CD14-positive monocyte (primary cell): ENCODE measurements around the gene KRTAP10-6. TPM values are rescaled to one million over a fixed set of nuclear protein-coding genes. Genes with fewer than 3 reads are reported as not detected.
"Not testable (repeated sequence)": the region's sequence is repeated elsewhere in the genome, so short reads cannot be mapped to it uniquely, and the experiment has no call there.

Experiments
- DNase-seq, 3 donors: peaks; one replicate each; pipeline ENCODE4 v3.0.0-alpha.2; 2011 to 2022
- H2AFZ ChIP-seq: 2 replicates; pipeline ENCODE4 v1.6.0; 2012; ENCODE audit warnings: mild to moderate bottlenecking, low read depth, low read length, inconsistent platforms; ENCODE audit not compliant: insufficient read depth, poor library complexity, severe bottlenecking
- H3K27ac ChIP-seq, 2 donors: 1 replicate in 1 of 2; 2 replicates in 1 of 2; pipeline ENCODE4 v1.5.1; 2012 to 2013; ENCODE audit warnings: low read length in 2 of 2, control low read depth in 1 of 2, inconsistent platforms in 1 of 2, low read depth in 1 of 2, mild to moderate bottlenecking in 1 of 2
- H3K27me3 ChIP-seq, 2 donors: one replicate each; pipeline versions ENCODE4 v1.6.0 to v1.6.1; 2011 to 2013; ENCODE audit warnings: low read length in 2 of 2; ENCODE audit not compliant: control insufficient read depth in 2 of 2, insufficient read depth in 2 of 2
- H3K36me3 ChIP-seq, 2 donors: replicated peaks in 1 of 2; 1 replicate in 1 of 2; 2 replicates in 1 of 2; pipeline versions ENCODE4 v1.5.1 to v1.6.1; 2012 to 2013; ENCODE audit warnings: low read length in 2 of 2, control low read depth in 1 of 2, inconsistent platforms in 1 of 2, mild to moderate bottlenecking in 1 of 2; ENCODE audit not compliant: insufficient read depth in 2 of 2, control insufficient read depth in 1 of 2
- H3K4me1 ChIP-seq, 2 donors: 1 replicate in 1 of 2; 2 replicates in 1 of 2; pipeline versions ENCODE4 v1.5.1 to v1.6.1; 2012 to 2013; ENCODE audit warnings: low read length in 2 of 2, control low read depth in 1 of 2, inconsistent platforms in 1 of 2, mild to moderate bottlenecking in 1 of 2, moderate library complexity in 1 of 2; ENCODE audit not compliant: insufficient read depth in 2 of 2, control insufficient read depth in 1 of 2
- H3K4me2 ChIP-seq: replicated peaks from 2 replicates; pipeline ENCODE3; 2012; ENCODE audit warnings: low read length, moderate library complexity, mild to moderate bottlenecking; ENCODE audit not compliant: poor library complexity, severe bottlenecking; ENCODE audit errors: extremely low read depth
- H3K4me3 ChIP-seq, 3 experiments: fragments of 200-600 bp in 1 of 3; sonication (generic) in 1 of 3; replicated peaks in 1 of 3; 1 replicate in 2 of 3; 2 replicates in 1 of 3; pipeline ENCODE4 v1.5.1; 2011 to 2013; ENCODE audit warnings: low read length in 3 of 3, mild to moderate bottlenecking in 3 of 3, control low read depth in 2 of 3, low read depth in 2 of 3, inconsistent platforms in 1 of 3, moderate library complexity in 1 of 3
- H3K79me2 ChIP-seq: 2 replicates; pipeline ENCODE4 v1.6.0; 2012; ENCODE audit warnings: mild to moderate bottlenecking, control low read depth, inconsistent platforms, low read length, moderate library complexity; ENCODE audit not compliant: insufficient read depth
- H3K9ac ChIP-seq: 2 replicates; pipeline ENCODE4 v1.6.0; 2017; ENCODE audit warnings: low read length, mild to moderate bottlenecking; ENCODE audit not compliant: insufficient read depth, poor library complexity, severe bottlenecking
- H3K9me3 ChIP-seq, 2 donors: replicated peaks in 1 of 2; 1 replicate in 1 of 2; 2 replicates in 1 of 2; pipeline versions ENCODE4 v1.5.1 to v1.6.1; 2012 to 2013; ENCODE audit warnings: low read length in 2 of 2, control low read depth in 1 of 2; ENCODE audit not compliant: control insufficient read depth in 1 of 2, insufficient read depth in 1 of 2
- H4K20me1 ChIP-seq: 2 replicates; pipeline ENCODE4 v1.6.0; 2012; ENCODE audit warnings: mild to moderate bottlenecking, low read length, control low read depth, moderate library complexity; ENCODE audit not compliant: insufficient read depth
- H3K27ac Mint-ChIP-seq, 7 donors: one replicate each; pipeline ENCODE4 v1.8.0; 2020; ENCODE audit warnings: mild to moderate bottlenecking in 7 of 7, mixed read lengths in 7 of 7, moderate library complexity in 6 of 7, inconsistent platforms in 2 of 7
- H3K27me3 Mint-ChIP-seq, 3 donors: one replicate each; pipeline ENCODE4 v1.8.0; 2021 to 2022; ENCODE audit warnings: low read depth in 3 of 3, mild to moderate bottlenecking in 3 of 3, mixed read lengths in 3 of 3, moderate library complexity in 3 of 3, inconsistent platforms in 1 of 3
- H3K36me3 Mint-ChIP-seq, 2 donors: one replicate each; pipeline ENCODE4 v1.8.0; 2020; ENCODE audit warnings: mixed read lengths in 2 of 2, inconsistent platforms in 1 of 2, mild to moderate bottlenecking in 1 of 2
- H3K4me1 Mint-ChIP-seq: one replicate; pipeline ENCODE4 v1.8.0; 2020; ENCODE audit warnings: mild to moderate bottlenecking, mixed read lengths
- H3K4me3 Mint-ChIP-seq, 2 donors: one replicate each; pipeline ENCODE4 v1.8.0; 2020; ENCODE audit warnings: mild to moderate bottlenecking in 2 of 2, mixed read lengths in 2 of 2, moderate library complexity in 1 of 2
- H3K9me3 Mint-ChIP-seq, 7 donors: one replicate each; pipeline ENCODE4 v1.8.0; 2020 to 2022; ENCODE audit warnings: mixed read lengths in 7 of 7, mild to moderate bottlenecking in 6 of 7, moderate library complexity in 6 of 7, inconsistent platforms in 2 of 7
- WGBS: methylation state at CpG from one replicate; pipeline ENCODE4 v1.1.5; 2013; ENCODE audit warnings: missing lambda C conversion rate; ENCODE audit not compliant: insufficient coverage; 5-methylcytosine and 5-hydroxymethylcytosine counted together
- intact Hi-C, 2 donors: fragments of 100-400 bp; cut with micrococcal nuclease; formaldehyde crosslinking; loops; one replicate each; pipeline versions ENCODE4 v1.15.0 to v1.15.1; 2023
- polyA plus RNA-seq, 3 donors: library from polyadenylated mRNA; depleted of rRNA in 1 of 3; unstranded in 2 of 3; stranded (reverse) in 1 of 3; fragments of 300-500 nt in 2 of 3; fragments of >200 nt in 1 of 3; fragmentation: Illumina TruSeq in 2 of 3; gene quantifications; 1 replicate in 2 of 3; 2 replicates in 1 of 3; pipeline ENCODE4 v1.2.3, GENCODE V29; 2012 to 2021
- TF ChIP-seq, protein P1 (sequence below): fragments of 200-600 bp; IDR thresholded peaks from one replicate; pipeline ENCODE4 v1.8.0; 2022; ENCODE audit warnings: antibody characterized with exemption, mild to moderate bottlenecking

Gene KRTAP10-6
- polyA plus RNA-seq, 3 donors, result not detected

DNA sequence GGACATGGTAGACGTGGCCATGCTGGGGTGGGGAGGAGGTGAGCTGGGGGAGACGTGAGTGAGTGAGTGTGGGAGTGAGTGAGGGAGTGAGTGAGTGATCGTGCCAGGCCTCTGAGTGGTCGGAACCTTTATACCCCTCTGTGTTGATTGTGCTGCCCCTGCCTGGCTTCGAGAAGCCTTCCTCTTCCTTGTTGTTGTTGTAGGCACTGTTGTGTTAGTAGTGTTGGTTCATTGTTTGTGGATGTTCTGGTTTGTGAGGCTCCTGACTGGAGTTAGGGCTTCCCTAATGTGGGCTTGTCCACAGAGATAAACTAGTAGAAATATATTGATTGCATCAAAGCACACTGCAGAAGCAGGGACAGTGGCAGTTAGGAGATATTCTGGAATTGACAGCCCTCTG is 33.6 kb downstream of the KRTAP10-6 start, which contains the start of gene KRTAP10-3:
Gene KRTAP10-3, minus strand, starts transcription at position 101 of the 400 bp plus-strand sequence. Its CDS starts 80 bp downstream, at position 21.
- H3K4me1 Mint-ChIP-seq, result no peaks in the 10 kb centered on the region
- no peaks in the 10 kb centered on the region for H4K20me1 ChIP-seq
- no peaks in the 10 kb centered on the region for H3K36me3 Mint-ChIP-seq
- H3K79me2 ChIP-seq, result no peaks in the 10 kb centered on the region
- intact Hi-C loops, result no loop called here
- no peak within 1 kb of the TSS for H3K4me3 Mint-ChIP-seq
- peaks cover 2 to 25% (median 7%) of the 10 kb centered on the region in 7 donors for H3K9me3 Mint-ChIP-seq
- H3K36me3 ChIP-seq, result no peaks in the 10 kb centered on the region
- H3K27me3 Mint-ChIP-seq, result peaks cover 7 to 10% (median 9%) of the 10 kb centered on the region in 3 donors
- H3K27ac ChIP-seq, result no peak within 1 kb of the TSS
- H3K27ac Mint-ChIP-seq, result no peak within 1 kb of the TSS
- no peak within 1 kb of the TSS for H3K4me2 ChIP-seq
- H3K4me3 ChIP-seq, result no peak within 1 kb of the TSS
- WGBS, result 83% methylated on average over 5 of the region's 5 CpGs
- no peak for DNase-seq
- H3K9me3 ChIP-seq, result peaks cover 0 to 6% of the 10 kb centered on the region in 2 donors
- H3K9ac ChIP-seq, result no peak within 1 kb of the TSS
- H2AFZ ChIP-seq, result no peak within 1 kb of the TSS
- H3K4me1 ChIP-seq, result no peaks in the 10 kb centered on the region
- no peaks in the 10 kb centered on the region for H3K27me3 ChIP-seq
- TF ChIP-seq, protein P1, sequence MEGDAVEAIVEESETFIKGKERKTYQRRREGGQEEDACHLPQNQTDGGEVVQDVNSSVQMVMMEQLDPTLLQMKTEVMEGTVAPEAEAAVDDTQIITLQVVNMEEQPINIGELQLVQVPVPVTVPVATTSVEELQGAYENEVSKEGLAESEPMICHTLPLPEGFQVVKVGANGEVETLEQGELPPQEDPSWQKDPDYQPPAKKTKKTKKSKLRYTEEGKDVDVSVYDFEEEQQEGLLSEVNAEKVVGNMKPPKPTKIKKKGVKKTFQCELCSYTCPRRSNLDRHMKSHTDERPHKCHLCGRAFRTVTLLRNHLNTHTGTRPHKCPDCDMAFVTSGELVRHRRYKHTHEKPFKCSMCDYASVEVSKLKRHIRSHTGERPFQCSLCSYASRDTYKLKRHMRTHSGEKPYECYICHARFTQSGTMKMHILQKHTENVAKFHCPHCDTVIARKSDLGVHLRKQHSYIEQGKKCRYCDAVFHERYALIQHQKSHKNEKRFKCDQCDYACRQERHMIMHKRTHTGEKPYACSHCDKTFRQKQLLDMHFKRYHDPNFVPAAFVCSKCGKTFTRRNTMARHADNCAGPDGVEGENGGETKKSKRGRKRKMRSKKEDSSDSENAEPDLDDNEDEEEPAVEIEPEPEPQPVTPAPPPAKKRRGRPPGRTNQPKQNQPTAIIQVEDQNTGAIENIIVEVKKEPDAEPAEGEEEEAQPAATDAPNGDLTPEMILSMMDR, result no peak

DNA sequence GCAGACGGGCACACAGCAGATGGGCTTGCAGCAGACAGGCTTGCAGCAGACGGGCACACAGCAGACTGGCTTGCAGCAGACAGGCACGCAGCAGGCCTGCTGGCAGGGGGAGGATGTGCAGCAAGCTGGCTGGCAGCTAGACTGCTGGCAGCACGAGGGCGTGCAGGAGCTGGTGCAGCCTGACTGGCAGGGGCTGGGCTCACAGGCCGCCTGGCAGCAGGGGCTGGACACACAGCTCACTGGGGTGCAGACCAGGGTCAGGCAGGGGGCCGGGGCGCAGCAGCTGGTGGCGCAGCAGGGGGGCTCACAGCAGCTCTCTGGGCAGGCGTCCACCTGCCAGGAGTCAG is 34.0 kb downstream of the KRTAP10-6 start:
- H3K79me2 ChIP-seq, H2AFZ ChIP-seq, H3K4me3 Mint-ChIP-seq, H3K4me1 Mint-ChIP-seq, H3K4me1 ChIP-seq, H3K27me3 Mint-ChIP-seq, H3K27ac ChIP-seq, H3K4me2 ChIP-seq, intact Hi-C loops, H3K27me3 ChIP-seq, DNase-seq, H3K36me3 ChIP-seq, H3K9ac ChIP-seq, H3K4me3 ChIP-seq, H4K20me1 ChIP-seq, H3K36me3 Mint-ChIP-seq, H3K9me3 ChIP-seq, H3K27ac Mint-ChIP-seq: not testable (repeated sequence)
- H3K9me3 Mint-ChIP-seq, result peaks cover 2 to 25% (median 7%) of the 10 kb centered on the region in 7 donors
- 91% methylated on average over 10 of the region's 10 CpGs for whole genome bisulfite sequencing
